ENCODE results near the gene PRKCA.

The PRKCA gene

DNA sequence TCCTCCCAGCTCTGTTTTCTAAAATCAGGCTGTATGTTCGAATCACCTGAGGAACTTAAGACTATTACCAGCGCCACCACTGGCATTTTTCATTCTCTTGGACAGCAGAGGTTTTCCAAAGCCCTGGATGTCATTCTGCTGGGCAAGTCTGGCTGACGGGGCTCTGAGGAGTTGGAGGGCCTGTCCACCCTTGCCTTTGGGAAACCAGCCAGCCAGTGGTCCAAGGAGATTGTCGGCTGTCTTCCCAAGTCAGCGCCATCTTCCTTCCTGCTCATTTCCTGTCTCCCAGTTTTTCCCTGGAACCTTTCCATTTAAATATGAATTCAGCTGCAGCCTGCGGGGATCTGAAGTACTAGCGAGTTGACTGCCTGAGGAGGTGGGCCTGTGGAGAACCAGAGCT is 258.3 kb downstream of the PRKCA start (continued):
- no peak for TF ChIP-seq ZNF565 (CRISPR knock-in tag; conservative IDR thresholded peaks at IDR 0.05; ENCODE audit: low read depth)
- TF ChIP-seq OSR1 (CRISPR knock-in tag; IDR thresholded peaks at IDR 0.05): no peak
- no peak for TF ChIP-seq BACH2 (CRISPR knock-in tag; IDR thresholded peaks at IDR 0.05; ENCODE audit: borderline replicate concordance)
- no peak for TF ChIP-seq TOX (CRISPR knock-in tag; IDR thresholded peaks at IDR 0.05; ENCODE audit: borderline replicate concordance)
- no peak for TF ChIP-seq ZNF70 (CRISPR knock-in tag; IDR thresholded peaks at IDR 0.05)
- TF ChIP-seq, protein P1, sequence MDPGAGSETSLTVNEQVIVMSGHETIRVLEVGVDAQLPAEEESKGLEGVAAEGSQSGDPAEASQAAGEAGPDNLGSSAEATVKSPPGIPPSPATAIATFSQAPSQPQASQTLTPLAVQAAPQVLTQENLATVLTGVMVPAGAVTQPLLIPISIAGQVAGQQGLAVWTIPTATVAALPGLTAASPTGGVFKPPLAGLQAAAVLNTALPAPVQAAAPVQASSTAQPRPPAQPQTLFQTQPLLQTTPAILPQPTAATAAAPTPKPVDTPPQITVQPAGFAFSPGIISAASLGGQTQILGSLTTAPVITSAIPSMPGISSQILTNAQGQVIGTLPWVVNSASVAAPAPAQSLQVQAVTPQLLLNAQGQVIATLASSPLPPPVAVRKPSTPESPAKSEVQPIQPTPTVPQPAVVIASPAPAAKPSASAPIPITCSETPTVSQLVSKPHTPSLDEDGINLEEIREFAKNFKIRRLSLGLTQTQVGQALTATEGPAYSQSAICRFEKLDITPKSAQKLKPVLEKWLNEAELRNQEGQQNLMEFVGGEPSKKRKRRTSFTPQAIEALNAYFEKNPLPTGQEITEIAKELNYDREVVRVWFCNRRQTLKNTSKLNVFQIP (CRISPR knock-in tag; IDR thresholded peaks at IDR 0.05; ENCODE audit: borderline replicate concordance, low read depth): no peak
- no peak for TF ChIP-seq TCF4 (CRISPR knock-in tag; IDR thresholded peaks at IDR 0.05; ENCODE audit: borderline replicate concordance)

DNA sequence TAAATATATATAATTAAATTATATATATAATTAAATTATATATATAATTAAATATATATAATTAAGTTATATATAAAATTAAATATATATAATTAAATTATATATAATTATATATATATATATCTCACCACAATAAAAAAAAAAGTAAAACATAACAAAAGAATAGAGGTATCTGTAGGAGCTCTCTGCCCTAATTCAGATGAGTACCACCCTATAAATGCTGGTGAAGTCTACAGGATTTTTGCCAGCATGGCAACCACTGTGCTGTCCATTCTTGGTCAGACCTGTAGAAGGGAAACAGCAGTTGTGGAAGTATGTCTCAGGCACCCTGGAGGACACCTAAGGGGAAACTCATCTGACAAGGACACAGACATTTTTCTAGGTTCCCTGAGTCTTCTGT is 259.7 kb downstream of the PRKCA start:
- TF ChIP-seq, protein P2, sequence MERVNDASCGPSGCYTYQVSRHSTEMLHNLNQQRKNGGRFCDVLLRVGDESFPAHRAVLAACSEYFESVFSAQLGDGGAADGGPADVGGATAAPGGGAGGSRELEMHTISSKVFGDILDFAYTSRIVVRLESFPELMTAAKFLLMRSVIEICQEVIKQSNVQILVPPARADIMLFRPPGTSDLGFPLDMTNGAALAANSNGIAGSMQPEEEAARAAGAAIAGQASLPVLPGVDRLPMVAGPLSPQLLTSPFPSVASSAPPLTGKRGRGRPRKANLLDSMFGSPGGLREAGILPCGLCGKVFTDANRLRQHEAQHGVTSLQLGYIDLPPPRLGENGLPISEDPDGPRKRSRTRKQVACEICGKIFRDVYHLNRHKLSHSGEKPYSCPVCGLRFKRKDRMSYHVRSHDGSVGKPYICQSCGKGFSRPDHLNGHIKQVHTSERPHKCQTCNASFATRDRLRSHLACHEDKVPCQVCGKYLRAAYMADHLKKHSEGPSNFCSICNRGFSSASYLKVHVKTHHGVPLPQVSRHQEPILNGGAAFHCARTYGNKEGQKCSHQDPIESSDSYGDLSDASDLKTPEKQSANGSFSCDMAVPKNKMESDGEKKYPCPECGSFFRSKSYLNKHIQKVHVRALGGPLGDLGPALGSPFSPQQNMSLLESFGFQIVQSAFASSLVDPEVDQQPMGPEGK (CRISPR knock-in tag; IDR thresholded peaks at IDR 0.05; ENCODE audit: borderline replicate concordance): no peak
- TF ChIP-seq ISL1 (CRISPR knock-in tag; IDR thresholded peaks at IDR 0.05) (no peak), SNAI2 (CRISPR knock-in tag; IDR thresholded peaks at IDR 0.05) (no peak), OSR1 (CRISPR knock-in tag; IDR thresholded peaks at IDR 0.05) (no peak), PPARA (CRISPR knock-in tag; IDR thresholded peaks at IDR 0.05; ENCODE audit: borderline replicate concordance) (no peak), RARB (CRISPR knock-in tag; IDR thresholded peaks at IDR 0.05) (no peak), ZFP3 (CRISPR knock-in tag; IDR thresholded peaks at IDR 0.05) (peak; percentile 93), ZNF70 (CRISPR knock-in tag; IDR thresholded peaks at IDR 0.05) (no peak), CSDC2 (CRISPR knock-in tag; IDR thresholded peaks at IDR 0.05) (no peak), TCF4 (CRISPR knock-in tag; IDR thresholded peaks at IDR 0.05; ENCODE audit: borderline replicate concordance) (no peak), ARNTL (CRISPR knock-in tag; IDR thresholded peaks at IDR 0.05; ENCODE audit: borderline replicate concordance, low read depth) (no peak), GLIS3 (CRISPR knock-in tag; IDR thresholded peaks at IDR 0.05) (no peak), ZFP30 (CRISPR knock-in tag; IDR thresholded peaks at IDR 0.05) (peak; percentile 29; the same call in 1 of the 2 replicates), BACH2 (CRISPR knock-in tag; IDR thresholded peaks at IDR 0.05; ENCODE audit: borderline replicate concordance) (no peak), ZNF8 (CRISPR knock-in tag; IDR thresholded peaks at IDR 0.05) (no peak), ZNF565 (CRISPR knock-in tag; conservative IDR thresholded peaks at IDR 0.05; ENCODE audit: low read depth) (no peak)
- TF ChIP-seq, protein P1 (CRISPR knock-in tag; IDR thresholded peaks at IDR 0.05; ENCODE audit: borderline replicate concordance, low read depth): no peak
- TF ChIP-seq, protein P3, sequence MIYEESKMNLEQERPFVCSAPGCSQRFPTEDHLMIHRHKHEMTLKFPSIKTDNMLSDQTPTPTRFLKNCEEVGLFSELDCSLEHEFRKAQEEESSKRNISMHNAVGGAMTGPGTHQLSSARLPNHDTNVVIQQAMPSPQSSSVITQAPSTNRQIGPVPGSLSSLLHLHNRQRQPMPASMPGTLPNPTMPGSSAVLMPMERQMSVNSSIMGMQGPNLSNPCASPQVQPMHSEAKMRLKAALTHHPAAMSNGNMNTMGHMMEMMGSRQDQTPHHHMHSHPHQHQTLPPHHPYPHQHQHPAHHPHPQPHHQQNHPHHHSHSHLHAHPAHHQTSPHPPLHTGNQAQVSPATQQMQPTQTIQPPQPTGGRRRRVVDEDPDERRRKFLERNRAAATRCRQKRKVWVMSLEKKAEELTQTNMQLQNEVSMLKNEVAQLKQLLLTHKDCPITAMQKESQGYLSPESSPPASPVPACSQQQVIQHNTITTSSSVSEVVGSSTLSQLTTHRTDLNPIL (CRISPR knock-in tag; IDR thresholded peaks at IDR 0.05; ENCODE audit: low read depth): no peak
- ATAC-seq: peak; percentile 7; the same call in 1 of the 3 replicates

DNA sequence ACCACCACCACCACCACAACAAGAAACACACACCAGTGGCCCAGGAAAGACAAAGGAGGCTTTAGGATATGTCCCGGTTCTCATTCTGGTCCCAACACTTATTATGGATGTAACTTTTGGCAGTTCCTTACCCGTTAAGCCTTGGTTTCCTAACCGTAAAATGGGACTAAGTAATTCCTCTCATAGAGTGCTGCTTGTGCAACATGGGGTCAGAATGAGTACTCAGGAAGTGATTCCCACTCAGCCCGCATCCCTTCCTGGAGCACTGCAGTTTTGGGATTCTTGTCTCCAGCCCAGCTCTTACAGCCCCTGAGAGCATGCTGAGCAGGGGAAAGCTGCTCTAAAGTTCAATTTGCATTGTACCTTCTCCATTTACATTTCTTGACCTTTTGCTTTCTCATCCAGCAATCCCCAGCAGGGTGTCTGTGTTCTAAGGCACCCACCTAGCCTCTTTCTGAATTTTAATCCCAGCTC is 262.6 kb downstream of the PRKCA start:
- ATAC-seq: no peak

More for the DNA sequence above, 262.6 kb downstream of the PRKCA start:
- TF ChIP-seq, protein P4, sequence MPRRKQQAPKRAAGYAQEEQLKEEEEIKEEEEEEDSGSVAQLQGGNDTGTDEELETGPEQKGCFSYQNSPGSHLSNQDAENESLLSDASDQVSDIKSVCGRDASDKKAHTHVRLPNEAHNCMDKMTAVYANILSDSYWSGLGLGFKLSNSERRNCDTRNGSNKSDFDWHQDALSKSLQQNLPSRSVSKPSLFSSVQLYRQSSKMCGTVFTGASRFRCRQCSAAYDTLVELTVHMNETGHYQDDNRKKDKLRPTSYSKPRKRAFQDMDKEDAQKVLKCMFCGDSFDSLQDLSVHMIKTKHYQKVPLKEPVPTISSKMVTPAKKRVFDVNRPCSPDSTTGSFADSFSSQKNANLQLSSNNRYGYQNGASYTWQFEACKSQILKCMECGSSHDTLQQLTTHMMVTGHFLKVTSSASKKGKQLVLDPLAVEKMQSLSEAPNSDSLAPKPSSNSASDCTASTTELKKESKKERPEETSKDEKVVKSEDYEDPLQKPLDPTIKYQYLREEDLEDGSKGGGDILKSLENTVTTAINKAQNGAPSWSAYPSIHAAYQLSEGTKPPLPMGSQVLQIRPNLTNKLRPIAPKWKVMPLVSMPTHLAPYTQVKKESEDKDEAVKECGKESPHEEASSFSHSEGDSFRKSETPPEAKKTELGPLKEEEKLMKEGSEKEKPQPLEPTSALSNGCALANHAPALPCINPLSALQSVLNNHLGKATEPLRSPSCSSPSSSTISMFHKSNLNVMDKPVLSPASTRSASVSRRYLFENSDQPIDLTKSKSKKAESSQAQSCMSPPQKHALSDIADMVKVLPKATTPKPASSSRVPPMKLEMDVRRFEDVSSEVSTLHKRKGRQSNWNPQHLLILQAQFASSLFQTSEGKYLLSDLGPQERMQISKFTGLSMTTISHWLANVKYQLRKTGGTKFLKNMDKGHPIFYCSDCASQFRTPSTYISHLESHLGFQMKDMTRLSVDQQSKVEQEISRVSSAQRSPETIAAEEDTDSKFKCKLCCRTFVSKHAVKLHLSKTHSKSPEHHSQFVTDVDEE (CRISPR knock-in tag; IDR thresholded peaks at IDR 0.05): no peak
- TF ChIP-seq BACH2 (CRISPR knock-in tag; IDR thresholded peaks at IDR 0.05; ENCODE audit: borderline replicate concordance) (no peak), ZNF70 (CRISPR knock-in tag; IDR thresholded peaks at IDR 0.05) (no peak), ISL1 (CRISPR knock-in tag; IDR thresholded peaks at IDR 0.05) (no peak), ZFP30 (CRISPR knock-in tag; IDR thresholded peaks at IDR 0.05) (no peak), ARNTL (CRISPR knock-in tag; IDR thresholded peaks at IDR 0.05; ENCODE audit: borderline replicate concordance, low read depth) (no peak), GLIS3 (CRISPR knock-in tag; IDR thresholded peaks at IDR 0.05) (no peak), ZC3H10 (CRISPR knock-in tag; IDR thresholded peaks at IDR 0.05) (no peak), ESRRG (CRISPR knock-in tag; IDR thresholded peaks at IDR 0.05) (no peak), SNAI2 (CRISPR knock-in tag; IDR thresholded peaks at IDR 0.05) (no peak), OSR1 (CRISPR knock-in tag; IDR thresholded peaks at IDR 0.05) (no peak), ZNF8 (CRISPR knock-in tag; IDR thresholded peaks at IDR 0.05) (no peak), PPARA (CRISPR knock-in tag; IDR thresholded peaks at IDR 0.05; ENCODE audit: borderline replicate concordance) (no peak)
- TF ChIP-seq, protein P5, sequence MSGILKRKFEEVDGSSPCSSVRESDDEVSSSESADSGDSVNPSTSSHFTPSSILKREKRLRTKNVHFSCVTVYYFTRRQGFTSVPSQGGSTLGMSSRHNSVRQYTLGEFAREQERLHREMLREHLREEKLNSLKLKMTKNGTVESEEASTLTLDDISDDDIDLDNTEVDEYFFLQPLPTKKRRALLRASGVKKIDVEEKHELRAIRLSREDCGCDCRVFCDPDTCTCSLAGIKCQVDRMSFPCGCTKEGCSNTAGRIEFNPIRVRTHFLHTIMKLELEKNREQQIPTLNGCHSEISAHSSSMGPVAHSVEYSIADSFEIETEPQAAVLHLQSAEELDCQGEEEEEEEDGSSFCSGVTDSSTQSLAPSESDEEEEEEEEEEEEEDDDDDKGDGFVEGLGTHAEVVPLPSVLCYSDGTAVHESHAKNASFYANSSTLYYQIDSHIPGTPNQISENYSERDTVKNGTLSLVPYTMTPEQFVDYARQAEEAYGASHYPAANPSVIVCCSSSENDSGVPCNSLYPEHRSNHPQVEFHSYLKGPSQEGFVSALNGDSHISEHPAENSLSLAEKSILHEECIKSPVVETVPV (CRISPR knock-in tag; IDR thresholded peaks at IDR 0.05): no peak
- TF ChIP-seq, protein P3 (CRISPR knock-in tag; IDR thresholded peaks at IDR 0.05; ENCODE audit: low read depth): no peak
